Mesenchymal stem cell (in vitro differentiated cells and primary cell): ENCODE data around the gene SHPK.

Experiments used
- DNase-seq: peaks from one replicate; pipeline ENCODE4 v3.0.0-alpha.2; 2013
- H2AFZ ChIP-seq: one replicate; pipeline ENCODE4 v1.6.1; 2013; ENCODE audit warnings: low read depth, mild to moderate bottlenecking, control low read depth, inconsistent platforms, low read length, moderate library complexity
- H2AK5ac ChIP-seq: 2 replicates; pipeline ENCODE4 v1.6.1; 2013; ENCODE audit warnings: low read length, moderate library complexity, mild to moderate bottlenecking, inconsistent platforms; ENCODE audit not compliant: severe bottlenecking
- H2BK120ac ChIP-seq: one replicate; pipeline ENCODE4 v1.6.1; 2013; ENCODE audit warnings: low read depth, mild to moderate bottlenecking, inconsistent platforms, low read length, moderate library complexity
- H2BK12ac ChIP-seq, 2 experiments: one replicate each; pipeline ENCODE4 v1.6.1; 2013; ENCODE audit warnings: inconsistent platforms in 2 of 2, low read length in 2 of 2, mild to moderate bottlenecking in 2 of 2, moderate library complexity in 2 of 2, control low read depth in 1 of 2
- H2BK15ac ChIP-seq: one replicate; pipeline ENCODE4 v1.6.1; 2013; ENCODE audit warnings: mild to moderate bottlenecking, low read depth, inconsistent platforms; ENCODE audit not compliant: poor library complexity, severe bottlenecking
- H2BK5ac ChIP-seq: 2 replicates; pipeline ENCODE4 v1.6.1; 2013; ENCODE audit warnings: low read depth, mild to moderate bottlenecking, low read length, control low read depth, inconsistent platforms; ENCODE audit not compliant: poor library complexity, severe bottlenecking
- H3K14ac ChIP-seq, 2 experiments: one replicate each; pipeline ENCODE4 v1.6.1; 2013; ENCODE audit warnings: inconsistent platforms in 2 of 2, low read length in 2 of 2, control low read depth in 1 of 2, mild to moderate bottlenecking in 1 of 2, moderate library complexity in 1 of 2
- H3K18ac ChIP-seq, 2 experiments: one replicate each; pipeline ENCODE4 v1.6.1; 2013; ENCODE audit warnings: inconsistent platforms in 2 of 2, low read length in 2 of 2, control low read depth in 1 of 2, low read depth in 1 of 2, mild to moderate bottlenecking in 1 of 2
- H3K23ac ChIP-seq, 2 experiments: one replicate each; pipeline ENCODE4 v1.6.1; 2013; ENCODE audit warnings: inconsistent platforms in 2 of 2, low read length in 2 of 2, mild to moderate bottlenecking in 2 of 2, moderate library complexity in 2 of 2, control low read depth in 1 of 2
- H3K27ac ChIP-seq: 2 replicates; pipeline ENCODE4 v1.5.1; 2013; ENCODE audit warnings: mild to moderate bottlenecking, moderate library complexity, low read length, control low read depth, inconsistent platforms; ENCODE audit not compliant: poor library complexity, severe bottlenecking
- H3K27me3 ChIP-seq, 2 experiments: 2 replicates each; pipeline versions ENCODE4 v1.6.1 to v1.7.0; 2013; ENCODE audit warnings: low read length in 2 of 2, mild to moderate bottlenecking in 2 of 2, moderate library complexity in 2 of 2, control low read depth in 1 of 2, inconsistent platforms in 1 of 2; ENCODE audit not compliant: control insufficient read depth in 1 of 2, insufficient read depth in 1 of 2
- H3K36me3 ChIP-seq, 2 experiments: 2 replicates each; pipeline versions ENCODE4 v1.6.1 to v1.7.0; 2013; ENCODE audit warnings: low read length in 2 of 2, control low read depth in 1 of 2, inconsistent platforms in 1 of 2, low read depth in 1 of 2, mild to moderate bottlenecking in 1 of 2; ENCODE audit not compliant: insufficient read depth in 2 of 2, control insufficient read depth in 1 of 2
- H3K4ac ChIP-seq, 2 experiments: one replicate each; pipeline ENCODE4 v1.6.1; 2013; ENCODE audit warnings: inconsistent platforms in 2 of 2, low read length in 2 of 2, mild to moderate bottlenecking in 2 of 2, moderate library complexity in 2 of 2, control low read depth in 1 of 2, low read depth in 1 of 2
- H3K4me1 ChIP-seq: 2 replicates; pipeline ENCODE4 v1.6.1; 2013; ENCODE audit warnings: low read depth, low read length, control low read depth; ENCODE audit not compliant: control insufficient read depth, insufficient read depth
- H3K4me2 ChIP-seq: 2 replicates; pipeline ENCODE4 v1.6.1; 2013; ENCODE audit warnings: low read length, mild to moderate bottlenecking, inconsistent platforms; ENCODE audit not compliant: poor library complexity, severe bottlenecking
- H3K4me3 ChIP-seq, 2 experiments: 2 replicates each; pipeline versions ENCODE4 v1.5.1 to v1.7.0; 2013; ENCODE audit warnings: low read length in 2 of 2, mild to moderate bottlenecking in 2 of 2, control low read depth in 1 of 2, low read depth in 1 of 2; ENCODE audit not compliant: insufficient read depth in 1 of 2
- H3K79me1 ChIP-seq: replicated peaks from 2 replicates; pipeline ENCODE4 v1.6.1; 2013; ENCODE audit warnings: mild to moderate bottlenecking, control low read depth, low read length, inconsistent platforms; ENCODE audit not compliant: poor library complexity, severe bottlenecking
- H3K9ac ChIP-seq: 2 replicates; pipeline ENCODE4 v1.7.0; 2013; ENCODE audit warnings: mild to moderate bottlenecking, low read length, moderate library complexity
- H3K9me3 ChIP-seq: 2 replicates; pipeline ENCODE4 v1.7.0; 2013; ENCODE audit warnings: mild to moderate bottlenecking, low read length; ENCODE audit not compliant: control insufficient read depth
- H4K8ac ChIP-seq: one replicate; pipeline ENCODE4 v1.6.1; 2013; ENCODE audit warnings: inconsistent platforms, mild to moderate bottlenecking, low read length, moderate library complexity
- H4K91ac ChIP-seq: one replicate; pipeline ENCODE4 v1.6.1; 2013; ENCODE audit warnings: mild to moderate bottlenecking, low read length, inconsistent platforms
- WGBS: methylation state at CpG from one replicate; pipeline ENCODE4 v1.1.7; 2013; ENCODE audit warnings: mixed read lengths; 5-methylcytosine and 5-hydroxymethylcytosine counted together

SHPK gene

GRCh38 chr17:3647251-3647650, 11.2 kb upstream of the SHPK start:
- no peak overlapping the region for H4K8ac ChIP-seq
- H3K36me3 ChIP-seq, result peaks cover 37 to 62% of the 10 kb centered on the region in 2 experiments
- peak overlapping the region; percentile 70 for H3K9ac ChIP-seq
- no peak for DNase-seq
- no peaks in the 10 kb centered on the region for H3K27me3 ChIP-seq
- no peak overlapping the region for H3K4me2 ChIP-seq
- no peak overlapping the region for H3K4ac ChIP-seq
- H3K4me3 ChIP-seq, result no peak overlapping the region
- H3K14ac ChIP-seq, result no peak overlapping the region
- H2AFZ ChIP-seq, result no peak overlapping the region
- H3K27ac ChIP-seq, result no peak overlapping the region
- no peak overlapping the region for H2BK15ac ChIP-seq
- no peak overlapping the region for H3K18ac ChIP-seq
- H2BK120ac ChIP-seq, result no peak overlapping the region
- peaks cover 7% of the 10 kb centered on the region for H3K4me1 ChIP-seq
- H2AK5ac ChIP-seq, result no peak overlapping the region
- 78% methylated on average over 12 of the region's 12 CpGs for WGBS
- H2BK12ac ChIP-seq, result no peak overlapping the region
- H2BK5ac ChIP-seq, result no peak overlapping the region
- H3K79me1 ChIP-seq, result peaks cover 3% of the 10 kb centered on the region
- no peak overlapping the region for H3K23ac ChIP-seq
- no peaks in the 10 kb centered on the region for H3K9me3 ChIP-seq
- H4K91ac ChIP-seq, result no peak overlapping the region

- Histone ChIP-seq H3K79me1 (peaks cover 5% of the 10 kb centered on the region), H3K4me3 (no peak overlapping the region), H3K9ac (no peak overlapping the region), H2BK12ac (no peak overlapping the region), H3K4me1 (peaks cover 17% of the 10 kb centered on the region), H2BK120ac (no peak overlapping the region), H2BK5ac (no peak overlapping the region), H4K8ac (no peak overlapping the region), H3K36me3 (peaks cover 38 to 66% of the 10 kb centered on the region in 2 experiments), H3K4ac (no peak overlapping the region), H2BK15ac (no peak overlapping the region), H4K91ac (no peak overlapping the region), H3K18ac (no peak overlapping the region), H3K27ac (no peak overlapping the region), H3K23ac (no peak overlapping the region), H3K4me2 (no peak overlapping the region), H3K9me3 (no peaks in the 10 kb centered on the region), H2AFZ (no peak overlapping the region), H3K14ac (no peak overlapping the region), H2AK5ac (no peak overlapping the region), H3K27me3 (no peaks in the 10 kb centered on the region)
- no peak for DNase-seq
- WGBS, result 62% methylated on average over 5 of the region's 5 CpGs
Observed at GRCh38 chr17:3645310-3645709, 9.3 kb upstream of the SHPK start.

- WGBS, result 94% methylated on average over 4 of the region's 4 CpGs
- Histone ChIP-seq H2AFZ (no peak overlapping the region), H3K9me3 (no peaks in the 10 kb centered on the region)
Observed at GRCh38 chr17:3643889-3644349, 7.9 kb upstream of the SHPK start.

GRCh38 chr17:3641717-3642486, 5.9 kb upstream of the SHPK start:
- no peak for DNase-seq
- H3K4ac ChIP-seq, result no peak overlapping the region
- no peak overlapping the region for H3K27ac ChIP-seq
- H2BK5ac ChIP-seq, result no peak overlapping the region
- H3K9me3 ChIP-seq, result no peaks in the 10 kb centered on the region
- 93% methylated on average over 13 of the region's 19 CpGs for WGBS
- peaks cover 22% of the 10 kb centered on the region for H3K4me1 ChIP-seq
- no peak overlapping the region for H4K8ac ChIP-seq
- no peak overlapping the region for H3K4me2 ChIP-seq
- H4K91ac ChIP-seq, result no peak overlapping the region
- no peak overlapping the region for H3K14ac ChIP-seq
- no peaks in the 10 kb centered on the region for H3K27me3 ChIP-seq
- no peak overlapping the region for H3K9ac ChIP-seq
- H2AK5ac ChIP-seq, result no peak overlapping the region
- no peak overlapping the region for H3K18ac ChIP-seq
- H3K23ac ChIP-seq, result no peak overlapping the region
- no peak overlapping the region for H2AFZ ChIP-seq
- H2BK120ac ChIP-seq, result no peak overlapping the region
- peaks cover 29 to 48% of the 10 kb centered on the region in 2 experiments for H3K36me3 ChIP-seq
- no peak overlapping the region for H3K4me3 ChIP-seq
- H2BK15ac ChIP-seq, result no peak overlapping the region
- H3K79me1 ChIP-seq, result peaks cover 11% of the 10 kb centered on the region
- no peak overlapping the region for H2BK12ac ChIP-seq

More at GRCh38 chr17:3643889-3644349, 7.9 kb upstream of the SHPK start:
- Histone ChIP-seq H3K14ac (no peak overlapping the region), H3K4me1 (peaks cover 20% of the 10 kb centered on the region), H3K23ac (no peak overlapping the region), H2BK15ac (no peak overlapping the region), H2BK12ac (no peak overlapping the region), H3K4me3 (no peak overlapping the region), H3K36me3 (peaks cover 38 to 56% of the 10 kb centered on the region in 2 experiments), H4K8ac (no peak overlapping the region), H2AK5ac (no peak overlapping the region), H3K4me2 (no peak overlapping the region), H3K27me3 (no peaks in the 10 kb centered on the region), H3K18ac (no peak overlapping the region), H2BK5ac (no peak overlapping the region), H4K91ac (no peak overlapping the region), H3K79me1 (peaks cover 7% of the 10 kb centered on the region), H3K27ac (no peak overlapping the region), H2BK120ac (no peak overlapping the region), H3K4ac (no peak overlapping the region), H3K9ac (no peak overlapping the region)
- no peak for DNase-seq
